ENCODE data around the gene SELENBP1.
"Not testable (repeated sequence)": the region's sequence is repeated elsewhere in the genome, so short reads cannot be mapped to it uniquely, and the experiment has no call there.

GRCh38 chr1:151396265-151396664, 23.8 kb upstream of the SELENBP1 start:
- not testable (repeated sequence) for TF ChIP-seq NFRKB (IDR thresholded peaks at IDR 0.05); FOXM1 (IDR thresholded peaks at IDR 0.05; ENCODE audit: borderline replicate concordance); SP1 (IDR thresholded peaks at IDR 0.05); LEF1 (IDR thresholded peaks at IDR 0.05; ENCODE audit: borderline replicate concordance); SUZ12 (IDR thresholded peaks at IDR 0.05); ELF4 (IDR thresholded peaks at IDR 0.05)

Measured in HEK293T (cell line).